ENCODE data around the gene ZNF610. TPM values are rescaled to one million over a fixed set of nuclear protein-coding genes. Genes with fewer than 3 reads are reported as not detected.

Gene ZNF610
- not detected in 5 replicates for total RNA-seq (2022; extraction: Qiagen RNA extraction)

DNA sequence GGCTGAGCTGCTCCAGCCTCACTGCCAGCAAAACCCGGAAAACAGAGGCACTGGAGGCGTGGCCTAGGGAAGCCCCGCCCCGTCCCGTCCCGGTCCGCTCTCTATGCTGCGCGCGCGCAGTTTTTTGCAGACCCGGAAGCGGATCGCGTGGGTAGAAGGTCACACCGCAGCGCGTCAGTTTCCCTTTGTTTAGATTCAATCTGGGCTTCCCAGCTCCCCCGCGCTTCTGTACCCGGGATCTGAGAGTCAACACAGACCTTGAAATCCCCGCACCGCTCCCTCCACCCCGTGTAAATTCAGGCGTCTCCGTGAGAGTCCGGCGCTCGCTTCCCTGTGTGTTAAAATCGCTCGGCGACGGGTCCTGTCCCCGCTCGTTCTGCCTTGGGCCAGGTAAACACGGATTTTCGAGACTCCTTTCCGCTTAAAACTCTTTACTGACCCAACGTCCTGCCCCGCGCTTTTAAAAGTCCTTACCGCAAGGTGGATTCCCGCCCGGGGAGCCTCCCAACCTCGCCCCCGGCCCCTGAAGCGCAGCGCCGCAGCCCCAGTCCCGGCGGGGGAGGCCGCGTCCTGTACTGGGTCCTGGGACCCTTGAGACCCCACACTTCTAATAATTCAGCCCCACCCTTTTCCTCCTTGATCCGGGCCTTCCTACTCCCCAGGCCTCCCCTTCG lies at the start of gene ZNF610:
Gene ZNF610, plus strand, starts transcription at position 127 of the 674 bp plus-strand sequence. CDS start 12,930 bp downstream, outside the sequence.

DNA sequence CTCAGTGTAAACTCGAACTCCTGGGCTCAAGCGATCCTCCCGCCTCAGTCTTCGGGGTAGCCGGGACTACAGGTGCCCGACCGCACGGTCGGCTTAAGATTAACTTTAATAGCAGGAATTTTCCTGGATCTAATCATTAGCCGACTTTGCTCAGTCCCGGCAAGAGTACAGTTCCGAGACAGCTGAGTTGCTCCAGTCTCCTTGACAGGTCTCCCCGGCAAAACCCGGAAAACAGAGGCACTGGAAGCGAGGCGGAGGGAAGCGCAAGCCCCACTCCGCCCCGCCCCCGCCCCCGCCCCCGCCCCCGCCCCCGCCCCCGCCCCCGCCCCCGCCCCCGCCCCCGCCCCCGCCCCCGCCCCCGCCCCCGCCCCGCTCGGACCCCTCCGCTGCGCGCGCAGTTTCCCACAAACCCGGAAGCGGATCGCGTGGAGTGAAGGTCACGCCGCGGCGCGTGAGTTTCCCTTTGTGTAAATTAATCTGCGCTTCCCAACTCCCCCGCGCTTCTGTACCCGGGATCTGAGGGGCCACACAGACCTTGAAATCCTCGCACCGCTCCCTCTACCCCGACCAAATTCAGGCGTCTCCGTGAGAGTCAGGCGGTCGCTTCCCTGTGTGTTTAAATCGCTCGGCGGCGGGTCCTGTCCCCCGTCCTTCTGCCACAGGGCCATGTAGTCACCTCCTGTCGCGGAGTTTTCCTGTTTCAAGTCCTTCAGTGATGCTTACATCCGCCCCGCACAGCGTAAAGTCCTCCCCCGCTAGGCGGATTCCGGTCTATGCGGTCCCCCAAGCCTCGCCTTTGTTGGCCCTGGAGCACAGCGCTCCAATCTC lies 39.1 kb upstream of the ZNF610 start, which contains the start of gene ZNF480:
Gene ZNF480, plus strand, starts transcription at position 397 of the 828 bp plus-strand sequence. CDS start 3,244 bp downstream, outside the sequence.

DNA sequence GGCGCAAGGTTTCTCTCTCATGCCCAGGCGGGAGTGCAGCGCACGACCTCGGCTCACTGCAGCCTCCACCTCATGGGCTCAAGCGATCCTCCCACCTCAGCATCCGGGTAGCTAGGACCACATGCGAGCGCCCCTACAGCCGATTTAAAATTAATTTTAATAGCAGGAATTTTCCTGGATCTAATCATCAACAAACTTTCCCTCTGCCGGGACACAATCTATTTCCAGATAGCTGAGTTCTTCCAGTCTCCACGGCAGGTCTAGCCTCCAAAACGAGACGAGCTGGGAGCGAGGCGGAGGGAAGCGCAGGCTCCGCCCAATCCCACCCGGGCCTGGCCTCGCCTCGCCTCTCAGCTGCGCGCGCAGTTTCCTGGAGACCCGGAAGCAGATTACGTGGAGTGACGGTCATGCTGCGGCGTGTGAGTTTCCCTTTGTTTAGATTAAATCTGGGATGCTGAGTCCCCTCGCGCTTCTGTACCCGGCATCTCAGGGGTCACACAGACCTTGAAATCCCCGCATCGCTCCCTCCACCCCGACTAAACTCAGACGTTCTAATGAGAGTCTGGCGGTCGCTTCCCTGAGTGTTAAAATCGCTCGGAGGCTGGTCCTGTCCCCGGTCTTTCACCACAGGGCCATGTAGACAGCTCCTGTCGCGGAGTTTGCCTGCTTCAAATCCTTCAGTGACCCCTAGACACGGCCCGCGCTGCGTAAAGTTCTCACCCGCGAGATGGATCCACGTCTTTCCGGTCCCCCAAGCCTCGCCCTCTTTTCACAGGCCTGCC lies 33.7 kb downstream of the ZNF610 start, which contains the start of gene ZNF880:
Gene ZNF880, plus strand, starts transcription at position 365 of the 782 bp plus-strand sequence. Its CDS starts 43 bp downstream, at position 408.

DNA sequence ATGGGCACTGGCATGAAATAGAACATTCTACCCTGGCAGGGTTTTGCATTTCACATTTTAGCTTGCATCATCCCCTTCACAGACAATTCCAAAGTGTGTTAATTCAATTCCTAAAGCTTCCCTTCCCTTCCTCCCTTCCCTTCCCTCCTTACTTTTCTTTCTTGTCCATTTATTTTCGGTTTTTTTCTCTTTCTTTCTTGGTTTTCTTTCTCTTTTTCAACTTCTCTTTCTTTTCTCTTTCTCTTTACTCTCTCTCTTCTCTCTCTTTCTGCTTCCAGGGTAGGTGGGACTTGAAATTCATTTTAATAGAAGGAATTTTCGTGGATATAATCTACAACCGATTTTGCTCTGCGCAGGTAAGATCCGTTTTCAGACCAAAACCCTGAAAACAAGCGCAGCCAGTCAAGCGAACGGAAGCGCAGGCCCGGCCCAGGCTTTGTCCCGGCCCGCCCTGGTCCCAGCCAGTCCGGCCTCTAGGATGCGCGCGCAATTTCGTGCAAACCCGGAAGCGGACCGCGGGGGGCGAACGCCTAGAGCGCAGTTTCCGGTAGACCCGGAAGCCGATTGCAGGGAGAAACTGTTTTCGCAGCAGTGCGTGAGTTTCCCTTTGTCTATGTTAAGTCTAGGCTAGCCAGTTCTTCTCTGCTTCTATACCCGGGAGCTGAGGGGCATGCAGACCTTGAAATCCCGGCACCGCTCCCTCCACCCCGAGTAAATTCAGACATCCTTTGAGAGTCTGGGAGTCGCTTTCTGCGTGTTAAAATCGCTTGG lies 61.5 kb downstream of the ZNF610 start, which contains the start of gene ZNF528:
Gene ZNF528, plus strand, starts transcription at position 540 of the 771 bp plus-strand sequence. CDS start 4,165 bp downstream, outside the sequence.

Other genes starting within 250 kb of the ZNF610 start
- gene ZNF841, start 240.5 kb upstream of the ZNF610 start, total RNA-seq (2022; extraction: Qiagen RNA extraction) = 1.7 to 2.5 TPM (median 2.0 TPM) in 5 replicates
- 0.78 to 1.1 TPM (median 1.1 TPM) in 5 replicates for gene ZNF616, start 196.3 kb upstream of the ZNF610 start, total RNA-seq (2022; extraction: Qiagen RNA extraction)
- 0.61 to 1.3 TPM (median 0.98 TPM) in 5 replicates for gene ZNF836, start 164.6 kb upstream of the ZNF610 start, total RNA-seq (2022; extraction: Qiagen RNA extraction)
- 207 to 293 TPM (median 288 TPM) in 5 replicates for gene PPP2R1A, start 146.2 kb upstream of the ZNF610 start, total RNA-seq (2022; extraction: Qiagen RNA extraction)
- gene ZNF766, start 66.7 kb upstream of the ZNF610 start, total RNA-seq (2022; extraction: Qiagen RNA extraction) = 8.0 to 12.1 TPM (median 10.5 TPM) in 5 replicates
- gene ZNF480, start 39.1 kb upstream of the ZNF610 start, total RNA-seq (2022; extraction: Qiagen RNA extraction) = 10.0 to 19.8 TPM (median 16.6 TPM) in 5 replicates
- gene ZNF880, start 33.7 kb downstream of the ZNF610 start, total RNA-seq (2022; extraction: Qiagen RNA extraction) = 0.63 to 1.2 TPM (median 0.65 TPM) in 5 replicates
- gene ZNF528, start 61.6 kb downstream of the ZNF610 start, total RNA-seq (2022; extraction: Qiagen RNA extraction) = 0.16 to 0.27 TPM (median 0.19 TPM) in 5 replicates
- not detected in 5 replicates for gene ZNF534, start 92.9 kb downstream of the ZNF610 start, total RNA-seq (2022; extraction: Qiagen RNA extraction)
- not detected in 5 replicates for gene ZNF578, start 117.3 kb downstream of the ZNF610 start, total RNA-seq (2022; extraction: Qiagen RNA extraction)
- gene ZNF808, start 191.4 kb downstream of the ZNF610 start, total RNA-seq (2022; extraction: Qiagen RNA extraction) = 0.06 to 0.26 TPM (median 0.16 TPM) in 5 replicates
- 0.11 to 0.28 TPM (median 0.15 TPM) in 5 replicates for gene ZNF701, start 234.0 kb downstream of the ZNF610 start, total RNA-seq (2022; extraction: Qiagen RNA extraction)